K562 (cell line): ENCODE data around the gene ZCWPW1. TPM values are rescaled to one million over a fixed set of nuclear protein-coding genes. Genes with fewer than 3 reads are reported as not detected.

Experiments
- TEAD1 ChIP-seq, 2 experiments: fragments of 450-650 bp in 1 of 2; sonication (generic) in 1 of 2; formaldehyde crosslinking; IDR thresholded peaks; 2 replicates each; pipeline versions ENCODE4 v1.4.0 to v1.8.0; 2020 to 2022; ENCODE audit warnings: mild to moderate bottlenecking in 2 of 2, missing genetic modification reagents in 1 of 2
- ZNF24 ChIP-seq: fragments of 450-650 bp; IDR thresholded peaks from 2 replicates; pipeline ENCODE4 v1.6.1; 2016
- ZNF707 ChIP-seq: fragments of 250-450 bp; sonication (Bioruptor Pico); conservative IDR thresholded peaks from 2 replicates; pipeline ENCODE4 v1.8.0; 2022; ENCODE audit warnings: inconsistent platforms, mild to moderate bottlenecking, moderate library complexity
- polyA plus RNA-seq, 8 experiments: library from polyadenylated mRNA; depleted of rRNA in 4 of 8; stranded (reverse) in 5 of 8; unstranded in 3 of 8; fragments of >200 nt; fragmentation: Nextera tagmentation in 2 of 8; fragmentation: Illumina TruSeq in 1 of 8; extraction: Ambion mirVana in 2 of 8; extraction: Trizol in 1 of 8; gene quantifications; 2 replicates each; pipeline versions ENCODE4 v1.2.1 to v1.2.3, GENCODE V29; 2011 to 2014; ENCODE audit warnings: inconsistent platforms in 1 of 8, missing spikeins in 1 of 8
- total RNA-seq, 7 experiments: library from RNA; depleted of rRNA in 6 of 7; stranded (reverse); fragments of >200 nt in 6 of 7; fragmentation: Illumina TruSeq in 2 of 7; extraction: Trizol in 2 of 7; gene quantifications; 2 replicates each; pipeline versions ENCODE4 v1.2.1 to v1.2.3, GENCODE V29; 2011 to 2021; ENCODE audit warnings: low replicate concordance in 1 of 7
- TF ChIP-seq, protein P1 (sequence below): fragments of 250-450 bp; sonication (Bioruptor Pico); IDR thresholded peaks from 2 replicates; pipeline ENCODE4 v1.4.0; 2020

Gene ZCWPW1
- total and polyA plus RNA-seq, 9 of the 15 experiments (the other 6 are each of a cell fraction or from before 2014, with no cell fraction given) = 0.18 to 1.7 (median 1.2) TPM

DNA sequence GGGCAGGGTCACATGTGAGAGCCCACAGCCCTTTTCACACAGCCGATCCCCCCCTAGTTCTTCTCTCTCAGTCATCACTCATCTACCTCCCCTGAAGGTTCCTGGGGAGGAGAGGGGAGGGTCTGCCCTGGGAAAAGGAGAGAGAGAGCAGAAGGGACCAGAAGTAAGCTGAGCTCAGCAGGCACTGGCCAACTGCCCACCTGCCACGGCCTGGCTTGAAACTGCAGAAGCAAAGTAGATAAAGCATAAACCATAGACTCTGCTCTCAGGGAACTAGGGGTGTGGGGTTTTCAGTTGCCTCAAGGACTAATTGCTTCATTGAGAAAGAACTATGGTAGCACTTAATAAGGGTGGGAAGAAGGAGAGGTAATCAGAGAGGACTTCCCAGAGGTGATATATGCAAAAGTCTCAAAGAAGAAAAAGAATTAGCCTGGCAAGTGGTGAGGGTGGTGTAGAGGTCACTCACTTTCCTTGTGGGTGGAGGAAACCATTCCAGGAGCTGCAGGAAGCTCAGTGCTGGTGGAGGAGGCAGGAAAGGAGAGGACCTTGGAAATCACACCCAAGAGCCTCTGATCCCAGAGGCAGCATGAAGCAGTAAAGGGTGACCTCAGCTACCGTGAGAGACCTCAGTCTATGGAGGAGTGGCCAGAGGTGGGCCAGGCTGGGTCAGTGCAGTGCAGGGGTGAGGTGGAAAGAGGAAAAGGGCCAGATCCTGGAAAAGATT, 38.1 kb downstream of the ZCWPW1 start (continued):
- TF ChIP-seq, protein P1, sequence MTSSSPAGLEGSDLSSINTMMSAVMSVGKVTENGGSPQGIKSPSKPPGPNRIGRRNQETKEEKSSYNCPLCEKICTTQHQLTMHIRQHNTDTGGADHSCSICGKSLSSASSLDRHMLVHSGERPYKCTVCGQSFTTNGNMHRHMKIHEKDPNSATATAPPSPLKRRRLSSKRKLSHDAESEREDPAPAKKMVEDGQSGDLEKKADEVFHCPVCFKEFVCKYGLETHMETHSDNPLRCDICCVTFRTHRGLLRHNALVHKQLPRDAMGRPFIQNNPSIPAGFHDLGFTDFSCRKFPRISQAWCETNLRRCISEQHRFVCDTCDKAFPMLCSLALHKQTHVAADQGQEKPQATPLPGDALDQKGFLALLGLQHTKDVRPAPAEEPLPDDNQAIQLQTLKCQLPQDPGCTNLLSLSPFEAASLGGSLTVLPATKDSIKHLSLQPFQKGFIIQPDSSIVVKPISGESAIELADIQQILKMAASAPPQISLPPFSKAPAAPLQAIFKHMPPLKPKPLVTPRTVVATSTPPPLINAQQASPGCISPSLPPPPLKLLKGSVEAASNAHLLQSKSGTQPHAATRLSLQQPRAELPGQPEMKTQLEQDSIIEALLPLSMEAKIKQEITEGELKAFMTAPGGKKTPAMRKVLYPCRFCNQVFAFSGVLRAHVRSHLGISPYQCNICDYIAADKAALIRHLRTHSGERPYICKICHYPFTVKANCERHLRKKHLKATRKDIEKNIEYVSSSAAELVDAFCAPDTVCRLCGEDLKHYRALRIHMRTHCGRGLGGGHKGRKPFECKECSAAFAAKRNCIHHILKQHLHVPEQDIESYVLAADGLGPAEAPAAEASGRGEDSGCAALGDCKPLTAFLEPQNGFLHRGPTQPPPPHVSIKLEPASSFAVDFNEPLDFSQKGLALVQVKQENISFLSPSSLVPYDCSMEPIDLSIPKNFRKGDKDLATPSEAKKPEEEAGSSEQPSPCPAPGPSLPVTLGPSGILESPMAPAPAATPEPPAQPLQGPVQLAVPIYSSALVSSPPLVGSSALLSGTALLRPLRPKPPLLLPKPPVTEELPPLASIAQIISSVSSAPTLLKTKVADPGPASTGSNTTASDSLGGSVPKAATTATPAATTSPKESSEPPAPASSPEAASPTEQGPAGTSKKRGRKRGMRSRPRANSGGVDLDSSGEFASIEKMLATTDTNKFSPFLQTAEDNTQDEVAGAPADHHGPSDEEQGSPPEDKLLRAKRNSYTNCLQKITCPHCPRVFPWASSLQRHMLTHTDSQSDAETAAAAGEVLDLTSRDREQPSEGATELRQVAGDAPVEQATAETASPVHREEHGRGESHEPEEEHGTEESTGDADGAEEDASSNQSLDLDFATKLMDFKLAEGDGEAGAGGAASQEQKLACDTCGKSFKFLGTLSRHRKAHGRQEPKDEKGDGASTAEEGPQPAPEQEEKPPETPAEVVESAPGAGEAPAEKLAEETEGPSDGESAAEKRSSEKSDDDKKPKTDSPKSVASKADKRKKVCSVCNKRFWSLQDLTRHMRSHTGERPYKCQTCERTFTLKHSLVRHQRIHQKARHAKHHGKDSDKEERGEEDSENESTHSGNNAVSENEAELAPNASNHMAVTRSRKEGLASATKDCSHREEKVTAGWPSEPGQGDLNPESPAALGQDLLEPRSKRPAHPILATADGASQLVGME (CRISPR knock-in tag) = no peak
- no peak for TF ChIP-seq ZNF24
- no peak for TF ChIP-seq TEAD1 (CRISPR knock-in tag; IDR thresholded peaks at IDR 0.05)
- no peak for TF ChIP-seq ZNF707 (CRISPR knock-in tag)
